ENCODE measurements around the gene FOXR1.

The FOXR1 gene

DNA sequence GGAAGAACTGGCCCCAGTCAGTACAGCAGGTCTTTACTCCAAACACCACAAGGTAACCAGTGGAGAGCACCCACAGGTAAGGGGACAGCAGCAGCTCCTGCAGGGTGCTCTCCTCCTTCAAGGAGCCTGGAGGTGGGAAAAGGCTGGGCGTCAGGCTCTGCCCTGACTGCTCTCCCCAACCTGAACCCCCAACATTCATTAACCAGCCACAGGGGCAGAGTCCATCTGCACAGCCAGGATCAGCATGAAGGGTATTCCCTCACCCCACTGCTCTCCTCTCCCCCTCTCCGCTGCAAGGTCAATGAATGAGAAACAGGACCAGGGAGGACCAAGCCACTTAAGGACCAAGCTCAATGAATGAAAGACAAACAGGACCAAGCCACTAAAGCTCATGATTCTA lies 55.4 kb downstream of the FOXR1 start:
- DNase-seq (ENCODE audit: low read depth): no peak

DNA sequence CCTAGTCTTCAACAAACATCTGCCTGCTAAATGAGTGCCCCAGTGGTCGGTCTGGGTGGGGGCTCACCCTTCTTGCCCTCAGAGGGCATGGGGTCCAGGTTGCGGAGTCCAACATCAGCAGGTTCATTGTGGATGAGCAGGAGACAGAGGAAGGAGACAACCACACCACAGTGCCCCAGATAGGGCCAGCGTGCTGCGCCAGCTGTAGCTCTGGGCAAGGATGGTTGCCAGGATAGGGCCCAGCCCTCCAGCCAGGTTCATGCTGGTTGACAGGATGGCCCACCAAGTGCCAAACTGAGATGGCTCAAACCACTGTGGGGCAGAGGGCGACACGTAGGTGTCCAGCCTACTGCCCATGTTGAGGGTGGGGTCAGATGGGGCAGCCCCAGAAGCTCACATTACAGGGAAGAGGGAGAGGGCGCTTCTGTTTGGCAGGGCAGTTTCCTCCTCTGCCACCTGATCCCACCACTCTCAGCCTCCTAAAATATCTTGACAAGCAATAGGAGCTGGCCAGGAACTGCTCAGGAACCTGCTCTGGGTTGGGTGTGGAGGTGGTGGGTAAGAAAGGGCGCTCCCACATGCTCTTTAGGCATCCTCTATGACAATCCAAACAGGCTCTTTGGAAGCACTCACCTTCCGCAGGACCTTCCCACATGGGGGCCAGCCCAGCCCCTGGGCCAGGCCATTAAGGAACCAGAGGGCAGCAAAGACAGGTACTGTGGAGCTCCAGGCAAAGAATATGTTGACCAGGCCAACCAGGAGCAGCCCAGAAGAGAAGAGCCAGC lies 56.2 kb downstream of the FOXR1 start:
- DNase-seq (ENCODE audit: low read depth): no peak

DNA sequence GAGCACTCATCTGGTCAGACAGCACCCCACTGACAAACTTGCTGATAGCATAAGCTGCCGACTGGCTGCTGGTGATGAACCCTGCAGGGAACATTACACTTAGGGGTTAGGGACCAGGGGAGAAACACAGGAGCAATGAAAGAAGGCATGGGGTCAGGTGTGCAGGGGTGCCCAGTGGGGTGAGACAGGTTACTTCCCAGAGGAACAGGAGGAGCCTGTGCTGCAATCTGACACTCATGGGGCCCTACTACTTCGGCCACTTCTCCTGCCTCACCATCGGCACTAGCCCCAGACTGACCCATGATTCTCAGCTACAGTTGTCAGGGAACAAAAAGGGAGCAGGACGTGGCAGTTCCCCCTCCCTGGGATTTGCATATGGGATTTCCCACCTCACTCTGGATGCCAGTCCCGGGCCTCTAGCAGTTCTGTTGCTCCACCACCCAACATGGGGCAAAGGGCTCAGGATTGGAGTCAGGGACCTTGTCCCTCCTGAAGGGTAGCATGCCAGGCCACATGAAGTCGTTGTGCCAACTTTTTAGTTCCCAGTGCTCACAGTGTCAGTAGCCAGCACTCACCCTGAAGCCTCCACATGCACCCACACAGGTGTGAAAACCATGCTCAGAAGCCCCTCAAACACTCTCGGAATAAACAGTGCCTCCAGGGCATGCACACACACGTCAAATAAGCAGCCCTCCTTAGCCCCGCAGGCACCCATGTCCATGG lies 56.9 kb downstream of the FOXR1 start:
- no peak for DNase-seq (ENCODE audit: low read depth)

DNA sequence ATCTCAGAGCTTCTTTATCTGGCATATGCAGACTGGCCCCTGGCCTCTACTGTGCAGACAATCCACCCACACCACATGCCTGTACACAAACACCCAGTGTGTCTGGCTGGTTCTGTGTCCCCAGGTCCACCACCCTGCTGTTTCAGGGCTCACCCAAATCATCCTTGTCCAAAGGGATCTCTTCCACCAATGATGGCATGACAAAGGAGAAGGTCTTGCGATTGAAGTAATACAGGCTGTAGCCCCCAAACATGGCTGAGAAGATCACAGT lies 57.4 kb downstream of the FOXR1 start:
- no peak for DNase-seq (ENCODE audit: low read depth)

DNA sequence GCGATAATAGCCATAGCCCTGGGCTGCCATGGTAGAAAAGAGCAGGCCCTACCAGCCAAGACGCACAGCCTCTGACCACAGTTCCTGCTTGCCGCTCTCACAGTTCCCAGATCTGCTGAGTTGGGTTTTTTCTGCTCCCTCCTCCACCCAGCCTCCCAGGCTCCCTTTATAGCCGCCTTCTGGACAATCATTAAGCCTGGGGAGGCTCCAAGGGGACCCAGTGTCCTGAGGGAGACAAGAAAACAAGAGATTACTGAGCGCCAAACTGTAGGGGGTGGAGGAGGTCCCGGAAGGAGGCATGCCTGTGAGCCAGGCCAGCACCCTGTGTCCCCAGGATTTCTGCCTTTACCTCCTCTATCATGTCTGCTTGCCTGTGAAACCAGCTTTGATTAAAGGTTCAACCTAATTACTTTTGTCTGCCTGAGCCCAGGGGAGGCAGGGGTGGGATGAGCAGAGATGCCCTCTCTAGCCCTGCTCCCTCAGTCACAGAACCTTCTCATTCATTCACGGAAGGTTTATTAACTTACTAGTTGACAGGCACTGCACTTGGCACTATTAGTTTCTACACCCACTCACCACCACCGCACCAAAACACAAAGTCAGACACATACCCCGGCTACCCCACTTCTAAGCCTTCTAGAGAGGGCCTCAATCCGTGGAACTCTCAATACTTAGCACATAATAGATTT lies 57.9 kb downstream of the FOXR1 start:
- no peak for DNase-seq (ENCODE audit: low read depth)

DNA sequence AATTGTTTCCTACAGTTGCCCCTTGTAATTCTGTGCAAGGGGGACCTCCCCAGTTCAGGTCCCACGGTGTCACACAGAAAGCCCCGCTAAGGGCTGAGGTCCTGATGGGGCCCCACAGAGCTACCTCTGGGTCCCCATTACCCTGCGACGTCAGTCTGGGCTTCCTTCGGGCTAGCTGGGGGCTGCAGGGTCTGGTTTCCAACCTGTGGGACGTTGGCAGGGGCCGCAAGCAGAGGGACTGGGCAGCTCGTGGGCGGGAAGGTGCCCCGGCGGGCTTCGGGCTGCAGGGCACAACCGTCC lies 58.4 kb downstream of the FOXR1 start:
- no peak for DNase-seq (ENCODE audit: low read depth)

DNA sequence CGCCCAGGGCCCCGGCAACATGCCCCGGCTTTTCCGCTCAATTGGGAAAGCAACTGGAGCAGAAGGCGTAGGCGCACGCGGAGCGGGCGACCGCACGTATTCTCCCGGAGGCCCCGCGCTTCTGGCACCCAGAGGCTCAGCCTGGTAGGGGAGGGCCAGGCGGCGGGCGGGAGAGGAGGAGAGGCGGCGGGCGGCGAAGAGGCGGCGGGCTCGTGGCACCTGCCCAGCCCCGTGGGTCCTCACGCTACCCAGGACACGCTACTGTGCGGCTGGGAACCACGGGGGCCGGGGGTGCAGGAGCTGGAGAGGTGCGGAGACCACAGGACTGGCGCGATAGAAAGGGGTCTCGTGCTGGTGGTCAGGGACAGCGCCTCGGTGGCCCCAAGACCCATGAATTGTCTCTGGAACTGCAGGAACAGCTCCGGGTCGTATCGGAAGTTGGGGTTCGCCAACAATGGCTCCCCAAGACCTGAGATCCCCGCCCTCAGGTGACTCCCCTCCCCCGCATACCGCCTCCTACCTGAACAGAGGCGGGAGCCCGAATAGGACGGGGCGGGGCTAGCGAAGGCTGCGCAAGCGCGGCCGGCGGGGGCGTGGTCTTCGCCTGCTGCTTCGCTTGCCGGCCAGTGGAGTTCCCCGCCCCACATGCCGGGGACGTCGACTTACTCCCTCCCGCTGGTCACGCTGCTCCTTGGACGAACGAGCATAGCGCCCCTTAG lies 58.9 kb downstream of the FOXR1 start, which contains the start of gene SLC37A4:
Gene SLC37A4 (minus strand): TSS at position 549 of the 719 bp plus-strand sequence.
- DNase-seq (ENCODE audit: low read depth): peak; percentile 98

Data from ELR (cell line).